ENCODE results near the gene FUS. TPM values are rescaled to one million over a fixed set of nuclear protein-coding genes. Genes with fewer than 3 reads are reported as not detected.
A peak's percentile ranks its signal among the peaks of the same experiment; 100 is the strongest.

The FUS gene
- total RNA-seq, 6 donors from 2014 or later, result 65.7 to 258 (median 145) TPM

DNA sequence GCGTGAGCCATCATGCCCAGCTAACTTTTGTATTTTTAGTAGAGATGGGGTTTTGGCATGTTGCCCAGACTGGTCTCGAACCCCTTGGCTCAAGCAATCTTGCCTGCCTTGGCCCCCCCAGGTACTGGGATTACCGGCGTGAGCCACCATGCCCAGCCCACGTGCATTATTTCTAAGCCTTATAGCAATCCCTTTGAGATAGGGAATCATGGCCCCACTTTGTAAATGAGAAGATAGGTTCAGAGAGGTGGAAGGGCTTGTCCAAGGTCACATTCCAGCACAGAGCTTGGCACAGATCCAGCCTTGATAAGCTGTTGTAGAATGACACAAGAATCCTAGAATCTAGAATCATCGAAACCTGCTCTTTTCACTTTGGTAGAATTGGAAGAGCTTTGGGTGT lies 26.8 kb downstream of the FUS start:
- H3K4me3 ChIP-seq, result no peak overlapping the region
- no peaks in the 10 kb centered on the region for H3K27me3 ChIP-seq
- DNase-seq, result no peak
- TF ChIP-seq, protein P1, sequence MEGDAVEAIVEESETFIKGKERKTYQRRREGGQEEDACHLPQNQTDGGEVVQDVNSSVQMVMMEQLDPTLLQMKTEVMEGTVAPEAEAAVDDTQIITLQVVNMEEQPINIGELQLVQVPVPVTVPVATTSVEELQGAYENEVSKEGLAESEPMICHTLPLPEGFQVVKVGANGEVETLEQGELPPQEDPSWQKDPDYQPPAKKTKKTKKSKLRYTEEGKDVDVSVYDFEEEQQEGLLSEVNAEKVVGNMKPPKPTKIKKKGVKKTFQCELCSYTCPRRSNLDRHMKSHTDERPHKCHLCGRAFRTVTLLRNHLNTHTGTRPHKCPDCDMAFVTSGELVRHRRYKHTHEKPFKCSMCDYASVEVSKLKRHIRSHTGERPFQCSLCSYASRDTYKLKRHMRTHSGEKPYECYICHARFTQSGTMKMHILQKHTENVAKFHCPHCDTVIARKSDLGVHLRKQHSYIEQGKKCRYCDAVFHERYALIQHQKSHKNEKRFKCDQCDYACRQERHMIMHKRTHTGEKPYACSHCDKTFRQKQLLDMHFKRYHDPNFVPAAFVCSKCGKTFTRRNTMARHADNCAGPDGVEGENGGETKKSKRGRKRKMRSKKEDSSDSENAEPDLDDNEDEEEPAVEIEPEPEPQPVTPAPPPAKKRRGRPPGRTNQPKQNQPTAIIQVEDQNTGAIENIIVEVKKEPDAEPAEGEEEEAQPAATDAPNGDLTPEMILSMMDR (IDR thresholded peaks at IDR 0.05), result no peak
- TF ChIP-seq POLR2A (IDR thresholded peaks at IDR 0.05) (no peak), POLR2AphosphoS5 (IDR thresholded peaks at IDR 0.05) (no peak), EP300 (IDR thresholded peaks at IDR 0.05) (no peak)
- H3K36me3 ChIP-seq, result no peaks in the 10 kb centered on the region
- peaks cover 2 to 15% (median 5%) of the 10 kb centered on the region in 4 donors for H3K4me1 ChIP-seq
- no peak overlapping the region for H3K27ac ChIP-seq
- no peak for ATAC-seq (ENCODE audit: low FRiP score in 2 of 2)
- WGBS, 2 donors, result 50 to 69% methylated on average over 3 to 6 of the region's 6 CpGs
- H3K9me3 ChIP-seq, result no peaks in the 10 kb centered on the region

DNA sequence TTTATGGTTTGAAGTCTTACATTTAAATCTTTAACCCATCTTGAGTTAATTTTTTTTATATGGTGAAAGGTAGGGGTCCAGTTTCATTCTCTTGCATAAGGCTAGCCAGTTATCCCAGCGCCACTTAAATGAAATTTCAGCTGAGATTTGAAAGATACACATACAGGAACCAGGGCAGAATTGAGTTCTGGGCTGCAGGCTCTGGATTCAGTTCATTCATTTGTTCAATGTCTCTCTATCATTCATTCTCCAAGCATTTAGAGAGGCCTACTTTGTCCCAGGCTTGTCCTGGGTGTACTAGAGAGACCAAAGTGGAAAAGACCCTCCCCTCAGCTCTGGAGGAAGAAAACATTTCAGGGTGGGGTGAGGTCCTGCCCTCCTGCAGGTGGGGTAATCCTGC lies 33.4 kb downstream of the FUS start:
- Histone ChIP-seq H3K27me3 (peaks cover 0 to 23% (median 15%) of the 10 kb centered on the region in 4 donors), H3K9me3 (no peaks in the 10 kb centered on the region), H3K4me1 (peaks cover 26 to 29% (median 27%) of the 10 kb centered on the region in 4 donors), H3K4me3 (no peak overlapping the region), H3K27ac (no peak overlapping the region), H3K36me3 (no peaks in the 10 kb centered on the region)
- 100% methylated on average over 1 of the region's 1 CpG for WGBS, 2 donors
- TF ChIP-seq EP300 (IDR thresholded peaks at IDR 0.05) (no peak), POLR2AphosphoS5 (IDR thresholded peaks at IDR 0.05) (no peak), POLR2A (IDR thresholded peaks at IDR 0.05) (no peak)
- TF ChIP-seq, protein P1 (IDR thresholded peaks at IDR 0.05), result no peak
- DNase-seq (no peak), ATAC-seq (ENCODE audit: low FRiP score in 2 of 2) (no peak)

DNA sequence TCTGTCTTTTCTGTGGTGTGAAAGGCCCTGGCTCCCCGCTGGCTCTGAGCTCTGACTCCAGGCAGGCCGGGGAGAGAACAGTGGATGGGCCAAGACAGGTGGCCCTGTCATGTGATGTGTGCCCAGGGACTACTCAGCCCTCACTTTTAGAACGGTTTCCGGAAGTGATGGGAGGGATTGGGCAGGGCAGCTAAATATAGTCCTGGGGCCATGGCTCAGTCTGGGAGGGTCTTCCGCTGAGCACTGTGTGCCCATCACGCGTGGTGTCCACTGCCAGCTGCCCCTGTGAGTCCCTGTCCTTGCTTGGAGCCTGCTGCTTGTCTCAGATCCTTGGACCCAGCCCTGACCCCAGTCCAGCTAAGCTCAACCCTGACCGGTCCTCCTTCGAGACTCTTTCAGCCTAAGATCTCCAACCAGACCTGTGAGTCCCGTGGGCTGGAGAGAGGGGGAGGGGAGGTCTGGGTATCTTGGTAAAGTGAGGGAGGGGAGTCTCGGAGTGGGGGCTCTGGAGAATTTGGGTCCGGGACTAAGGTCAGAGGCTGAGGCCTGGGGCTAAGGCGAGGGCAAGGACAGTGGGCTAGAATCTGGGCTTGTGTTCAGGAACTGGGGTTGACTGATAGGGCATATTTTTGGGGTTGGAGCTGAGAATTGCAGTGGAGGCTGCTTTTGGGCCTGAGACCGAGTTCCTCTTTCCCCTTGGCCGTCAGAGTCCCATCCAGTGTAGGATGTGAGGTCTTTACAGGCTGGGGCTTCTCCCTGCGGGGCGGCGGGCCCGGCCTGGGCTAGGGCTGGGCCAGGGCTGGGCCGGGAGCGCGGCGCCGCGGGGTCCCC lies 34.2 kb downstream of the FUS start, which contains the start of gene TRIM72:
TSS of gene TRIM72 (plus strand) at position 243 of the 831 bp plus-strand sequence. CDS start 620 bp downstream, outside the sequence.
- DNase-seq, result no peak
- Histone ChIP-seq H3K9me3 (no peaks in the 10 kb centered on the region), H3K36me3 (no peaks in the 10 kb centered on the region), H3K27ac (no peak within 1 kb of the TSS), H3K4me1 (peaks cover 26 to 29% (median 27%) of the 10 kb centered on the region in 4 donors), H3K4me3 (peak within 1 kb of the TSS in 3 of 4 donors; percentile 39 to 59 (median 51)), H3K27me3 (peaks cover 0 to 23% (median 15%) of the 10 kb centered on the region in 4 donors)
- ATAC-seq (ENCODE audit: low FRiP score in 2 of 2), result peak in 1 of 2 donors; percentile 47
- 69 to 76% methylated on average over 17 to 23 of the region's 25 CpGs for WGBS, 2 donors
- no peak for TF ChIP-seq POLR2AphosphoS5 (IDR thresholded peaks at IDR 0.05)
- TF ChIP-seq, protein P1 (IDR thresholded peaks at IDR 0.05), result no peak
- no peak for TF ChIP-seq POLR2A (IDR thresholded peaks at IDR 0.05)
- TF ChIP-seq EP300 (IDR thresholded peaks at IDR 0.05), result no peak

DNA sequence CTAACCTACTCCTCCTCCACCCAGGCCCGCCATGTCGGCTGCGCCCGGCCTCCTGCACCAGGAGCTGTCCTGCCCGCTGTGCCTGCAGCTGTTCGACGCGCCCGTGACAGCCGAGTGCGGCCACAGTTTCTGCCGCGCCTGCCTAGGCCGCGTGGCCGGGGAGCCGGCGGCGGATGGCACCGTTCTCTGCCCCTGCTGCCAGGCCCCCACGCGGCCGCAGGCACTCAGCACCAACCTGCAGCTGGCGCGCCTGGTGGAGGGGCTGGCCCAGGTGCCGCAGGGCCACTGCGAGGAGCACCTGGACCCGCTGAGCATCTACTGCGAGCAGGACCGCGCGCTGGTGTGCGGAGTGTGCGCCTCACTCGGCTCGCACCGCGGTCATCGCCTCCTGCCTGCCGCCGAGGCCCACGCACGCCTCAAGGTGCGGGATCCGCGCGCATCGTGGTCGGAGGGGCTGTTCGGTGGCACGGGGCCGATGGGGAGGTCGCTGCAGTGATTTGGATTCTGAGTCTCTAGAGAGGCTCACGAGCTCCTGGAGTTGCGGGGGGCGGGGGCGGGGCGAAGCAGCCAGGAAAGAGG lies 34.9 kb downstream of the FUS start:
- H3K27me3 ChIP-seq, result peaks cover 0 to 23% (median 15%) of the 10 kb centered on the region in 4 donors
- H3K36me3 ChIP-seq, result no peaks in the 10 kb centered on the region
- no peak overlapping the region for H3K27ac ChIP-seq
- TF ChIP-seq POLR2AphosphoS5 (IDR thresholded peaks at IDR 0.05) (no peak), POLR2A (IDR thresholded peaks at IDR 0.05) (no peak), EP300 (IDR thresholded peaks at IDR 0.05) (no peak)
- TF ChIP-seq, protein P1 (IDR thresholded peaks at IDR 0.05), result no peak
- H3K4me1 ChIP-seq, result peaks cover 26 to 29% (median 27%) of the 10 kb centered on the region in 4 donors
- WGBS, 2 donors, result 14 to 50% methylated on average over 2 to 11 of the region's 58 CpGs
- H3K4me3 ChIP-seq, result peak overlapping the region in 3 of 4 donors; percentile 39 to 59 (median 51)
- DNase-seq, result peak in 1 of 2 donors; percentile 86
- peak in 1 of 2 donors; percentile 38 for ATAC-seq (ENCODE audit: low FRiP score in 2 of 2)
- no peaks in the 10 kb centered on the region for H3K9me3 ChIP-seq

All from upper lobe of left lung (tissue), 6 donors.